CD4-positive, alpha-beta memory T cell (primary cell): ENCODE results near the gene SCN9A. TPM values are rescaled to one million over a fixed set of nuclear protein-coding genes. Genes with fewer than 3 reads are reported as not detected.
A peak's percentile ranks its signal among the peaks of the same experiment; 100 is the strongest.

ENCODE experiments used
- CTCF ChIA-PET: fragments of 350-600 bp; sonication (Branson Sonifier 250); formaldehyde crosslinking; loops from one replicate; lab custom pipeline; 2021; ENCODE audit warnings: inconsistent platforms; ENCODE audit not compliant: partially characterized antibody; lab: Charles Lee
- POLR2A ChIA-PET: fragments of 350-600 bp; sonication (Branson Sonifier 250); formaldehyde crosslinking; loops from one replicate; lab custom pipeline; 2021; ENCODE audit not compliant: partially characterized antibody; lab: Charles Lee
- DNase-seq, 5 donors: peaks; one replicate each; pipeline versions ENCODE4 v3.0.0 to v3.0.0-alpha.2; 2020 to 2022; ENCODE audit warnings: mixed read lengths in 1 of 5
- H3K27ac ChIP-seq: one replicate; pipeline ENCODE4 v1.7.0; 2013; ENCODE audit warnings: low read depth, low read length
- H3K27me3 ChIP-seq: 2 replicates; pipeline ENCODE4 v1.7.0; 2013; ENCODE audit warnings: mild to moderate bottlenecking, low read length, moderate library complexity; ENCODE audit not compliant: insufficient read depth
- H3K36me3 ChIP-seq: 2 replicates; pipeline ENCODE4 v1.7.0; 2013; ENCODE audit warnings: mild to moderate bottlenecking, low read length, moderate library complexity; ENCODE audit not compliant: insufficient read depth
- H3K4me1 ChIP-seq: 2 replicates; pipeline ENCODE4 v1.7.0; 2013; ENCODE audit warnings: mild to moderate bottlenecking, low read length, moderate library complexity; ENCODE audit not compliant: insufficient read depth
- H3K4me3 ChIP-seq, 2 donors: one replicate each; pipeline ENCODE4 v1.7.0; 2013; ENCODE audit warnings: low read length in 2 of 2, mild to moderate bottlenecking in 1 of 2
- H3K9me3 ChIP-seq, 2 donors: one replicate each; pipeline ENCODE4 v1.7.0; 2013; ENCODE audit warnings: low read length in 2 of 2, control low read depth in 1 of 2; ENCODE audit not compliant: control insufficient read depth in 1 of 2
- H3K27ac Mint-ChIP-seq, 7 donors: one replicate each; pipeline ENCODE4 v1.8.0; 2020 to 2021; ENCODE audit warnings: mixed read lengths in 7 of 7, mild to moderate bottlenecking in 6 of 7, inconsistent platforms in 3 of 7, moderate library complexity in 3 of 7
- H3K27me3 Mint-ChIP-seq, 2 donors: one replicate each; pipeline ENCODE4 v1.8.0; 2020 to 2021; ENCODE audit warnings: mixed read lengths in 2 of 2
- H3K36me3 Mint-ChIP-seq, 2 donors: one replicate each; pipeline ENCODE4 v1.8.0; 2020 to 2021; ENCODE audit warnings: mixed read lengths in 2 of 2, inconsistent platforms in 1 of 2, mild to moderate bottlenecking in 1 of 2
- H3K4me1 Mint-ChIP-seq, 4 donors: one replicate each; pipeline ENCODE4 v1.8.0; 2020 to 2021; ENCODE audit warnings: mixed read lengths in 4 of 4, mild to moderate bottlenecking in 1 of 4
- H3K4me3 Mint-ChIP-seq, 8 donors: one replicate each; pipeline ENCODE4 v1.8.0; 2020 to 2021; ENCODE audit warnings: mixed read lengths in 8 of 8, mild to moderate bottlenecking in 7 of 8, moderate library complexity in 6 of 8, inconsistent platforms in 3 of 8
- H3K9me3 Mint-ChIP-seq, 8 donors: one replicate each; pipeline ENCODE4 v1.8.0; 2020 to 2021; ENCODE audit warnings: mixed read lengths in 8 of 8, mild to moderate bottlenecking in 5 of 8, inconsistent platforms in 3 of 8, moderate library complexity in 1 of 8
- intact Hi-C: fragments of 100-400 bp; cut with micrococcal nuclease; formaldehyde crosslinking; loops from one replicate; pipeline ENCODE4 v1.15.1; 2023
- polyA plus RNA-seq, 2 donors: library from polyadenylated mRNA; unstranded; fragments of 300-500 nt; fragmentation: Illumina TruSeq; gene quantifications; one replicate each; pipeline ENCODE4 v1.2.3, GENCODE V29; 2021
- total RNA-seq, 2 experiments: library from RNA; stranded (reverse); gene quantifications; one replicate each; pipeline ENCODE4 v1.2.3, GENCODE V29; 2021

The SCN9A gene
- total RNA-seq (not detected), polyA plus RNA-seq (not detected)

DNA sequence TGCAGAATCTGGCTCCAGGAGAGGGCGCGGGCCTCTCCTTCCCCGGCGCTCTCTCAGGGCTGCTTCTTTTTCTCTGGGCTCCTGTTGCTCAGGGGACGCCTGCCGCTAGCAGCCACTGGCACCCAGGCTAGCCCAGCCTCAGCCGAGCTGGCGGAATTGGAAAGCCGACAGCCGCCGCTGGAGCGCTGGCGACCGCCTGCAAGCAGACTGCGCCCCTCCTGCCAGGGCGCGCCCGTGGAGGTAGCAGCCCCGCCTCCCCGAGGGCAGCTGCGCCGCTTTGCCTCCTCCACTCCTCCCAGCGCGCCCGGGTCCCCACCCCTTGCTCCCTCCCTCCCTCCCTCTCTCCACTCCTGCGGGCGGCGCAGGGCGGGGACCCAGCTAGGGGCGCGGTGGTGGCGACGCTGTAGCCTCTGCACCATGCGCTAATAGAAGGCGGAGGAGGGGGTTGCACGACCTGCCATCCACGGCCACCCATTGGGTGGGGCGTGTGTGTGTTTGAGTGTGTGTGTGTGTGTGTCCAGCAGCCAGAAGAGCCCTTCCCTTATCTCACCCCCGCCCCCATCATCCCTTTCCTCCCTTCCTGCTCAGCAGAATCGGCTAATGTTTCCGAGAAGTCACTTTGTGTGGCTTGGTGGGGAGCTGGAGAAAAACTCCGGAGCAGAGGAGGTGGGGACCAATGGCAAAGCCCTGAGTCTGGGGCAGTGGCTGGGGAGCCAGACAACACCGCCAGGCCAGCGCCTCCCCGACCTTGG, at the start of gene SCN9A:
Gene SCN9A (minus strand): TSS at position 209 of the 752 bp plus-strand sequence. CDS start 64,188 bp downstream, outside the sequence.
- ChIA-PET CTCF (no interaction called here), POLR2A (no interaction called here)
- H3K4me3 Mint-ChIP-seq: peak within 1 kb of the TSS in 7 of 8 donors; percentile 15 to 73 (median 53)
- Histone ChIP-seq H3K36me3 (no peaks in the 10 kb centered on the region), H3K4me3 (no peak within 1 kb of the TSS), H3K9me3 (no peaks in the 10 kb centered on the region), H3K27ac (no peak within 1 kb of the TSS), H3K4me1 (no peaks in the 10 kb centered on the region), H3K27me3 (no peaks in the 10 kb centered on the region)
- intact Hi-C loops: no loop called here
- H3K27me3 Mint-ChIP-seq: peaks cover 5 to 13% of the 10 kb centered on the region in 2 donors
- H3K36me3 Mint-ChIP-seq: no peaks in the 10 kb centered on the region
- H3K27ac Mint-ChIP-seq: no peak within 1 kb of the TSS
- peaks cover 0 to 8% (median 6%) of the 10 kb centered on the region in 4 donors for H3K4me1 Mint-ChIP-seq
- peaks cover 0 to 4% (median 0%) of the 10 kb centered on the region in 8 donors for H3K9me3 Mint-ChIP-seq
- DNase-seq: no peak

DNA sequence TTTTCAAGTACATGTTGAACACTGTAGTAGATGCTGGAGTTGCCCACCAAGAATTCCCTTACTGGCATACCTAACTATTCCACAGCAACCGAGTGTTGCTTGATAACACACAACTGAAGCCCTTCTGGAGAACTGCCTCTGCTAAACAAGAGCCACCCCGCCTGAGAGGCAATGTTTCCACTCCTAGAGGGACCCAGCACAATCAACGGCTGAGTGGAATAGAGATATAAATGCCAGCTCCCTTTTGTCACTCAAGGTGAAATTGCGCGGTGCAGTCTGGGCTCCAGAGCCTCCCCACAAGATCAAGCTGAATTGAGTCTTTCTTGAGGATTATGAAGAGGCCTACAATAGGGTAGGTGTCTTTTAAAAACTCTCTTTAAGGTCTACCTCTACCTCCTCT, 49.1 kb upstream of the SCN9A start:
- Histone ChIP-seq H3K27ac (no peak overlapping the region), H3K4me1 (no peaks in the 10 kb centered on the region), H3K36me3 (no peaks in the 10 kb centered on the region), H3K27me3 (no peaks in the 10 kb centered on the region), H3K9me3 (no peaks in the 10 kb centered on the region), H3K4me3 (no peak overlapping the region)
- no peaks in the 10 kb centered on the region for H3K36me3 Mint-ChIP-seq
- DNase-seq: no peak
- ChIA-PET POLR2A (no interaction called here), CTCF (no interaction called here)
- no peak overlapping the region for H3K4me3 Mint-ChIP-seq
- peaks cover 0 to 3% (median 0%) of the 10 kb centered on the region in 8 donors for H3K9me3 Mint-ChIP-seq
- intact Hi-C loops: no loop called here
- H3K27ac Mint-ChIP-seq: no peak overlapping the region
- no peaks in the 10 kb centered on the region for H3K4me1 Mint-ChIP-seq
- no peaks in the 10 kb centered on the region for H3K27me3 Mint-ChIP-seq

DNA sequence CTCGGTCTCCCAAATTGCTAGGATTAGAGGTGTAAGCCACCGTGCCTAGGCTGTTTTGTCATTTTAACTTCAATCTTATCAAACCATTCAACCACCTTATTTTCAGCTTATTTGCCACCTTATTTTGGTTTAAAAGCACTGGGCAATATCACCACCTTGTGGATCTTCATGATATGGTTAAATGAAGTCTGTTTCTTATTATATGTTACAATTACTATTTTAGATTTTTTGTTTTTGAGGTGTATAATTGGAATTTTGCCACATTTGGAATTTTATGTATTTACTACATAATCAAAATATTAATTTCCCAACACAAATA, 43.8 kb upstream of the SCN9A start:
- intact Hi-C loops: no loop called here
- Histone ChIP-seq H3K27ac (no peak overlapping the region), H3K4me1 (no peaks in the 10 kb centered on the region), H3K36me3 (no peaks in the 10 kb centered on the region), H3K4me3 (no peak overlapping the region), H3K9me3 (no peaks in the 10 kb centered on the region), H3K27me3 (no peaks in the 10 kb centered on the region)
- POLR2A ChIA-PET: no interaction called here
- no peaks in the 10 kb centered on the region for H3K27me3 Mint-ChIP-seq
- no peak overlapping the region for H3K27ac Mint-ChIP-seq
- DNase-seq: no peak
- H3K4me3 Mint-ChIP-seq: no peak overlapping the region
- H3K9me3 Mint-ChIP-seq: peaks cover 0 to 4% (median 0%) of the 10 kb centered on the region in 8 donors
- H3K36me3 Mint-ChIP-seq: no peaks in the 10 kb centered on the region
- CTCF ChIA-PET: no interaction called here
- no peaks in the 10 kb centered on the region for H3K4me1 Mint-ChIP-seq

DNA sequence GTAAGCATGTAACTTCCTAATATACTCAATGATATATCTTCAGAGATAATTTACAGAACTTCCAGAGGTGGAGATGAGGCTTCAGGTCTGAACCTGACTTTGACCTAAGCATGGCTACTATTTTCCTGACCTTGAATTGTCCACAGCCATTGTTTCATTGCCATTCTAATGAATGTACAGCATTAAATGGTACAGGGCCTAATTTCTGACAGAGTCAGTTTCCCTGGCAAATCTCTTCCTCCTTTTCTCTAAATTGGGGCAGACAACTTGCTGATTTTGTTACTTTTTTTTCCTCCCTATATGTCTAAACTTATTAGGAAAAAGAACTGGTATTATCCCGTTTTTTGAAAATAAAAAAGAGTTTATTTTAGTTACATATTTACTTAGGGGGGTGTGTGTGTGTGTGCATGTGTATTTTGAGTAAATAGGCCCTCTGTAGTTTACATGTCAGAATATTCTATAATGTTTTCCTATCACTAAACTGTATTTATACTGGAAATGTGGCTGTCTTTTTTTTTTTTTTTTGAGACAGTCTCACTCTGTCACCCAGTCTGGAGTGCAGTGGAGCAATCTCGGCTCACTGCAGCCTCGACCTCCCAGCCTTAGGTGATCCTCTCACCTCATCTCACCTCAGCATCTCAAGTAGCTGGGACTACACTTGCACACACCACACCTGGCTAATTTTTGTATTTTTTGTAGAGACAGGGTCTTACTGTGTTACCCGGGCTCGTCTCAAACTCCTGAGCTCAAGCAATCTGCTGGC, 43.3 kb upstream of the SCN9A start:
- Mint-ChIP-seq H3K36me3 (no peaks in the 10 kb centered on the region), H3K9me3 (peaks cover 0 to 4% (median 0%) of the 10 kb centered on the region in 8 donors), H3K4me3 (no peak overlapping the region), H3K27me3 (no peaks in the 10 kb centered on the region), H3K27ac (no peak overlapping the region), H3K4me1 (no peaks in the 10 kb centered on the region)
- no peaks in the 10 kb centered on the region for H3K27me3 ChIP-seq
- no peak overlapping the region for H3K27ac ChIP-seq
- intact Hi-C loops: no loop called here
- POLR2A ChIA-PET: no interaction called here
- CTCF ChIA-PET: no interaction called here
- no peak for DNase-seq
- H3K36me3 ChIP-seq: no peaks in the 10 kb centered on the region
- no peaks in the 10 kb centered on the region for H3K4me1 ChIP-seq
- H3K9me3 ChIP-seq: no peaks in the 10 kb centered on the region
- H3K4me3 ChIP-seq: no peak overlapping the region

DNA sequence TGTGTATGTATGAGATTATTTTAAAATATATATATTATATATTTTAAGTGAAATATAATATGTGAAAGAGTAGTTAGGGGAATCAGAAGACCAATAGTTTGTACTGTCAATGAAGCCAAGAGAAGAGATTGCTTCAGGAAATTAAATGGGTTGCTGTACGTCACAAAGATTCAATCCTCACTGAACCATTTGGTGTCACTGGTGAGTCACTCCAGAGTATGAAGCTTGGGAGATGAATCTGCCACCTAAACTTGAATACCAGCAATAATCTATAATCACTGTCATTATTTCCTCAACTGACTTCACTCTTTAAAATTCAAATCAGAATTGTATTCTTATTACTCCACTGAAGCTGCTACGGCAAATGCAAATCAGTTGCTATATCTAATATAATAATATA, 41.9 kb upstream of the SCN9A start:
- Histone ChIP-seq H3K4me1 (no peaks in the 10 kb centered on the region), H3K4me3 (no peak overlapping the region), H3K9me3 (no peaks in the 10 kb centered on the region), H3K27ac (no peak overlapping the region), H3K27me3 (no peaks in the 10 kb centered on the region), H3K36me3 (no peaks in the 10 kb centered on the region)
- no peak for DNase-seq
- no peaks in the 10 kb centered on the region for H3K4me1 Mint-ChIP-seq
- no peaks in the 10 kb centered on the region for H3K27me3 Mint-ChIP-seq
- peaks cover 0 to 4% (median 0%) of the 10 kb centered on the region in 8 donors for H3K9me3 Mint-ChIP-seq
- no peaks in the 10 kb centered on the region for H3K36me3 Mint-ChIP-seq
- ChIA-PET CTCF (interaction anchor here (0.7 to 0.8 kb wide), 2 partner anchors 9 to 983 kb away, joined by 3 read pairs; no protein-coding TSS in a partner anchor), POLR2A (no interaction called here)
- H3K4me3 Mint-ChIP-seq: no peak overlapping the region
- no peak overlapping the region for H3K27ac Mint-ChIP-seq
- intact Hi-C loops: no loop called here

DNA sequence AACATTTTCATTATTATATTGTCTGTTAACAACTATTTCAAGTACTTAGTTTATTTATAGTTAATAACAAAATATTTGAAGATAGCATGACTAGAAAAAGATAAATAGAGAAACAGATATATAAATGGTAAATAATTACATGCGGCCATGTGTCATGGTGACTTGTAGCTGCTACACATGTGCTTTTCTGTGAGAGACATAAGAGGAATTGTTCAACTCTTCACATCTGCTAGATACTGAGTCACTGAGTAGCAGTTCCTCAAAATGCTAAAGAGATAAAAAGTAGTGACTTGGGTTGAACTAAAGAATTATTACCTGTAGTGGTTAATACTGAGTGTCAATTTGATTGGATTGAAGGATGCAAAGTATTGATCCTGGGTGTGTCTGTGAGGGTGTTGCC, 37.5 kb upstream of the SCN9A start:
- Mint-ChIP-seq H3K9me3 (peaks cover 0 to 4% (median 0%) of the 10 kb centered on the region in 8 donors), H3K27me3 (no peaks in the 10 kb centered on the region), H3K36me3 (no peaks in the 10 kb centered on the region), H3K4me3 (no peak overlapping the region), H3K4me1 (no peaks in the 10 kb centered on the region), H3K27ac (no peak overlapping the region)
- POLR2A ChIA-PET: no interaction called here
- Histone ChIP-seq H3K27ac (no peak overlapping the region), H3K4me3 (no peak overlapping the region), H3K9me3 (no peaks in the 10 kb centered on the region), H3K4me1 (no peaks in the 10 kb centered on the region), H3K27me3 (no peaks in the 10 kb centered on the region), H3K36me3 (no peaks in the 10 kb centered on the region)
- intact Hi-C loops: no loop called here
- CTCF ChIA-PET: no interaction called here
- DNase-seq: no peak

DNA sequence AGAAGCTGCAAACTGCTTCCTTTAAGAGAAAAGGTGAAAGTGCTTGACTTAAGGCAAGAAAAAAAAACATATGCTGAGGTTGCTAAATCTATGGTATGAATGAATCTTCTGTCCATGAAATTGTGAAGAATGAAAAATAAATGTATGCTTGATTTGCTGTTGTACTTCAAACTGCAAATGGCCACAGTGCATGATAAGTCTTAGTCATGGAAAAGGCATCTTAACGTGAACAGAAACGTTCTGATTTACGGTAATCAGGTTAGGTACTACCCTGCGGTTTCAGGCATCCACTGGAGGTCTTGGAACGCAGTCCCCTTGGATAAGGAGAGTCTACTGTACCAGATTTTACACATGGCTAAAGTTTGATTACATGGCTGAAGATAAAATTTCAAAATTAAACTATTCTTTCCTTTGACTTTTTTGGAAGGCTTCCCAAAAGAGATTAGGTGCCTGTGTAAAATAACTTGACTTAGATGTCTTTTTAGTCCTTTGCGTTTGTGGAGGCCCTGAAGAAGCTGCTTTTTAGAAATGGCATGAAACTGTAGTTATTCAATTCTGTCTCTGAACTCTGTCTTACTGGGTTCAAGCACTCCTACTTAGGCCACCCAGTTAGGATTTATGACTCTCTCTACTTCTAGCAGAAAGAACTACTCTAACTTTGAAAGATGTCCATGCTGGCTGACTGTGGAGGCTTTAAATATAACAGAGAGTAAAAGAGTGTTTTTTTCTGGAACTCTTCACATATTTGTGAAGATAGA, 35.9 kb upstream of the SCN9A start:
- H3K27me3 Mint-ChIP-seq: no peaks in the 10 kb centered on the region
- Histone ChIP-seq H3K27ac (no peak overlapping the region), H3K27me3 (no peaks in the 10 kb centered on the region), H3K36me3 (no peaks in the 10 kb centered on the region), H3K4me3 (no peak overlapping the region), H3K9me3 (no peaks in the 10 kb centered on the region), H3K4me1 (no peaks in the 10 kb centered on the region)
- no peak overlapping the region for H3K27ac Mint-ChIP-seq
- no peaks in the 10 kb centered on the region for H3K4me1 Mint-ChIP-seq
- no peak overlapping the region for H3K4me3 Mint-ChIP-seq
- ChIA-PET POLR2A (no interaction called here), CTCF (no interaction called here)
- H3K36me3 Mint-ChIP-seq: no peaks in the 10 kb centered on the region
- peaks cover 0 to 3% (median 0%) of the 10 kb centered on the region in 8 donors for H3K9me3 Mint-ChIP-seq
- intact Hi-C loops: no loop called here
- DNase-seq: no peak
